Neuronal stem cell (in vitro differentiated cells): ENCODE data around the gene IFIT1B.
"Not testable (repeated sequence)": the region's sequence is repeated elsewhere in the genome, so short reads cannot be mapped to it uniquely, and the experiment has no call there.

Source experiments
- DNase-seq: peaks from one replicate; pipeline ENCODE4 v3.0.0-alpha.2; 2013; ENCODE audit warnings: low spot score
- H2AFZ ChIP-seq: one replicate; pipeline ENCODE4 v1.6.1; 2013; ENCODE audit warnings: mild to moderate bottlenecking, low read length, inconsistent platforms
- H2AK5ac ChIP-seq: 2 replicates; pipeline ENCODE4 v1.6.1; 2013; ENCODE audit warnings: low read depth, mild to moderate bottlenecking, inconsistent platforms, low read length, moderate library complexity, mixed read lengths
- H2BK120ac ChIP-seq: 2 replicates; pipeline ENCODE4 v1.6.1; 2013; ENCODE audit warnings: low read depth, mild to moderate bottlenecking, inconsistent platforms, low read length, moderate library complexity, mixed read lengths
- H2BK12ac ChIP-seq: one replicate; pipeline ENCODE4 v1.6.1; 2013; ENCODE audit warnings: low read length, inconsistent platforms
- H2BK15ac ChIP-seq: 2 replicates; pipeline ENCODE4 v1.6.1; 2013; ENCODE audit warnings: mild to moderate bottlenecking, low read length, inconsistent platforms, mixed read lengths
- H2BK5ac ChIP-seq: one replicate; pipeline ENCODE4 v1.6.1; 2013; ENCODE audit warnings: inconsistent platforms, mild to moderate bottlenecking, low read length, moderate library complexity
- H3K14ac ChIP-seq: one replicate; pipeline ENCODE4 v1.6.1; 2013; ENCODE audit warnings: low read length, inconsistent platforms
- H3K18ac ChIP-seq: 2 replicates; pipeline ENCODE4 v1.6.1; 2013; ENCODE audit warnings: low read length, inconsistent platforms
- H3K23ac ChIP-seq: 2 replicates; pipeline ENCODE4 v1.6.1; 2013; ENCODE audit warnings: low read depth, mild to moderate bottlenecking, mixed read lengths, low read length, inconsistent platforms; ENCODE audit not compliant: poor library complexity
- H3K27ac ChIP-seq: replicated peaks from 3 replicates; pipeline ENCODE4 v1.5.1; 2013; ENCODE audit warnings: low read length, inconsistent platforms
- H3K27me3 ChIP-seq, 3 experiments: 2 replicates each; pipeline ENCODE4 v1.6.1; 2013; ENCODE audit warnings: low read length in 3 of 3, mild to moderate bottlenecking in 2 of 3, inconsistent platforms in 1 of 3, low read depth in 1 of 3, mixed read lengths in 1 of 3, moderate library complexity in 1 of 3; ENCODE audit not compliant: control insufficient read depth in 3 of 3, insufficient read depth in 3 of 3
- H3K36me3 ChIP-seq, 2 donors: replicated peaks in 1 of 2; 2 replicates each; pipeline ENCODE4 v1.6.1; 2013; ENCODE audit warnings: low read length in 2 of 2; ENCODE audit not compliant: control insufficient read depth in 2 of 2, insufficient read depth in 2 of 2
- H3K4ac ChIP-seq: 2 replicates; pipeline ENCODE4 v1.6.1; 2013; ENCODE audit warnings: inconsistent platforms, mild to moderate bottlenecking, low read length, moderate library complexity
- H3K4me1 ChIP-seq, 2 donors: 1 replicate in 1 of 2; 2 replicates in 1 of 2; pipeline ENCODE4 v1.6.1; 2013; ENCODE audit warnings: low read length in 2 of 2, low read depth in 1 of 2; ENCODE audit not compliant: control insufficient read depth in 2 of 2, insufficient read depth in 1 of 2
- H3K4me2 ChIP-seq: one replicate; pipeline ENCODE4 v1.6.1; 2013; ENCODE audit warnings: mild to moderate bottlenecking, low read length, inconsistent platforms; ENCODE audit not compliant: insufficient read depth, poor library complexity, severe bottlenecking
- H3K4me3 ChIP-seq, 2 donors: 2 replicates each; pipeline ENCODE4 v1.5.1; 2013; ENCODE audit warnings: low read length in 2 of 2, mild to moderate bottlenecking in 2 of 2, inconsistent platforms in 1 of 2, moderate library complexity in 1 of 2
- H3K79me1 ChIP-seq: one replicate; pipeline ENCODE4 v1.6.1; 2013; ENCODE audit warnings: low read depth, mild to moderate bottlenecking, inconsistent platforms, low read length, moderate library complexity
- H3K9ac ChIP-seq: one replicate; pipeline ENCODE4 v1.6.1; 2013; ENCODE audit warnings: mild to moderate bottlenecking, low read depth, low read length, inconsistent platforms; ENCODE audit not compliant: poor library complexity
- H3K9me3 ChIP-seq, 2 donors: replicated peaks in 1 of 2; 2 replicates each; pipeline versions ENCODE3 to v1.6.1; 2013; ENCODE audit warnings: low read length in 2 of 2, mild to moderate bottlenecking in 2 of 2, inconsistent platforms in 1 of 2, low read depth in 1 of 2, mixed read lengths in 1 of 2, moderate library complexity in 1 of 2; ENCODE audit not compliant: control insufficient read depth in 2 of 2, insufficient read depth in 1 of 2
- H4K8ac ChIP-seq: one replicate; pipeline ENCODE4 v1.6.1; 2013; ENCODE audit warnings: low read depth, mild to moderate bottlenecking, inconsistent platforms, low read length, moderate library complexity
- H4K91ac ChIP-seq: one replicate; pipeline ENCODE4 v1.6.1; 2013; ENCODE audit warnings: low read length, low read depth, mild to moderate bottlenecking, inconsistent platforms; ENCODE audit not compliant: poor library complexity
- WGBS, 2 donors: extraction: QIAGEN DNeasy Blood & Tissue Kit; methylation state at CpG; one replicate each; pipeline ENCODE4 v1.1.7; 2013; ENCODE audit warnings: missing lambda C conversion rate in 2 of 2, mixed read lengths in 1 of 2; ENCODE audit not compliant: insufficient read length in 2 of 2, insufficient replicate concordance in 1 of 2; ENCODE audit errors: extremely low coverage in 2 of 2; 5-methylcytosine and 5-hydroxymethylcytosine counted together

The IFIT1B gene

DNA sequence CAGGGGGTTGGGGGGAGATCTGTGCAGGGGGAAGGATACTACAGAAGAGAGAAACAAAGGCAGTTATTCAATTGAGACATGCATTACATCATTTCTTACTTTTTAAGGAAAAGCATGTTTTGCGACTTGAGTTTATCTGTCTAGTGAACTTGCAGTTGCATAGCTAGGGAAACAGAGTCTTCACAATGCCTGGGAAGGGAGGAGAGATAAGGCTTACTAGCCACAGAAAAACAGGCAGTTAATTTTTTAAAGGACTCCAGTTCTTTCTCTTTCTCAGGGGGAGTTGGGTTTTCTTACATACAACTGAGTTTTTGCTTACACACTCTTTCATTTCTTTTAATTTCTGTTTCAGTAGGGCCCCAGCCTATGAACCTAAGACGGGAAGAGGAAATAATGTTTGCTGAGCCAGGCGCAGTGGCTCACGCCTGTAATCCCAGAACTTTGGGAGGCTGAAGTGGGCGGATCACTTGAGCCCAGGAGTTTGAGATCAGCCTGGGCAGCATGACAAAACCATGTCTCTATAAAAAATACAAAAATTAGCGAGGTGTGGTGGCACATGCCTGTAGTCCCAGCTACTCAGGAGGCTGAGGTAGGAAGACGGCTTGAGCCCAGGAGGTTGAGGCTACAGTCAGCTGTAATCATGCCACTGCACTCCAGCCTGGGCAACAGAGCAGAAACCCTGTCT lies 27.1 kb upstream of the IFIT1B start:
- WGBS, 2 donors = no CpG with 5 or more reads among the region's 7 CpGs

GRCh38 chr10:89351412-89351779 lies 26.5 kb upstream of the IFIT1B start:
- peaks cover 0 to 3% of the 10 kb centered on the region in 2 donors for H3K9me3 ChIP-seq
- no peak overlapping the region for H3K23ac ChIP-seq
- H2BK5ac ChIP-seq = no peak overlapping the region
- no peak overlapping the region for H2BK120ac ChIP-seq
- H2AK5ac ChIP-seq = no peak overlapping the region
- no peak overlapping the region for H2BK12ac ChIP-seq
- no peak overlapping the region for H3K4me2 ChIP-seq
- no peak overlapping the region for H3K4ac ChIP-seq
- peak overlapping the region; percentile 65 for H2AFZ ChIP-seq
- no peak overlapping the region for H4K8ac ChIP-seq
- H4K91ac ChIP-seq = no peak overlapping the region
- H3K36me3 ChIP-seq = no peaks in the 10 kb centered on the region
- H3K27ac ChIP-seq = peak overlapping the region; percentile 20
- no peak for DNase-seq
- no peak overlapping the region for H3K18ac ChIP-seq
- no CpG with 5 or more reads among the region's 1 CpG for WGBS, 2 donors
- H3K79me1 ChIP-seq = no peaks in the 10 kb centered on the region
- H3K9ac ChIP-seq = no peak overlapping the region
- no peaks in the 10 kb centered on the region for H3K27me3 ChIP-seq
- H3K14ac ChIP-seq = no peak overlapping the region
- no peak overlapping the region for H3K4me3 ChIP-seq
- H2BK15ac ChIP-seq = no peak overlapping the region
- H3K4me1 ChIP-seq = peaks cover 24 to 52% of the 10 kb centered on the region in 2 donors

More for the DNA sequence above, 27.1 kb upstream of the IFIT1B start:
- not testable (repeated sequence) for H3K4me3 ChIP-seq, H2BK12ac ChIP-seq, H3K4ac ChIP-seq, DNase-seq, H3K4me2 ChIP-seq, H3K23ac ChIP-seq, H2BK5ac ChIP-seq, H3K27me3 ChIP-seq, H3K36me3 ChIP-seq, H2BK15ac ChIP-seq, H3K14ac ChIP-seq, H4K8ac ChIP-seq, H4K91ac ChIP-seq, H3K18ac ChIP-seq, H3K9me3 ChIP-seq, H3K79me1 ChIP-seq, H2AK5ac ChIP-seq, H2BK120ac ChIP-seq, H3K9ac ChIP-seq
- Histone ChIP-seq H3K27ac (peak overlapping the region; percentile 21), H3K4me1 (peaks cover 24 to 54% of the 10 kb centered on the region in 2 donors), H2AFZ (peak overlapping the region; percentile 65)

GRCh38 chr10:89351780-89352597 lies 25.9 kb upstream of the IFIT1B start:
- no peaks in the 10 kb centered on the region for H3K79me1 ChIP-seq
- peaks cover 0 to 3% of the 10 kb centered on the region in 2 donors for H3K9me3 ChIP-seq
- no peak for DNase-seq
- H3K4me2 ChIP-seq = no peak overlapping the region
- no peak overlapping the region for H4K91ac ChIP-seq
- no peak overlapping the region for H2BK12ac ChIP-seq
- no peak overlapping the region for H3K14ac ChIP-seq
- no peak overlapping the region for H3K23ac ChIP-seq
- no peak overlapping the region for H2BK5ac ChIP-seq
- WGBS, 2 donors = no CpG with 5 or more reads among the region's 12 CpGs
- H4K8ac ChIP-seq = no peak overlapping the region
- H3K27ac ChIP-seq = peak overlapping the region; percentile 20
- peaks cover 19 to 49% of the 10 kb centered on the region in 2 donors for H3K4me1 ChIP-seq
- no peaks in the 10 kb centered on the region for H3K27me3 ChIP-seq
- H3K36me3 ChIP-seq = no peaks in the 10 kb centered on the region
- H3K9ac ChIP-seq = no peak overlapping the region
- H2BK15ac ChIP-seq = no peak overlapping the region
- H2AK5ac ChIP-seq = no peak overlapping the region
- no peak overlapping the region for H3K18ac ChIP-seq
- peak overlapping the region; percentile 65 for H2AFZ ChIP-seq
- no peak overlapping the region for H3K4me3 ChIP-seq
- H3K4ac ChIP-seq = no peak overlapping the region
- H2BK120ac ChIP-seq = no peak overlapping the region

GRCh38 chr10:89352802-89353201 lies 25.1 kb upstream of the IFIT1B start:
- H3K27me3 ChIP-seq = no peaks in the 10 kb centered on the region
- peaks cover 0 to 3% of the 10 kb centered on the region in 2 donors for H3K9me3 ChIP-seq
- no peak overlapping the region for H3K23ac ChIP-seq
- H2AK5ac ChIP-seq = no peak overlapping the region
- H2AFZ ChIP-seq = no peak overlapping the region
- no peak overlapping the region for H3K4me3 ChIP-seq
- no peak overlapping the region for H3K18ac ChIP-seq
- H2BK120ac ChIP-seq = no peak overlapping the region
- no peak overlapping the region for H3K27ac ChIP-seq
- H3K79me1 ChIP-seq = no peaks in the 10 kb centered on the region
- H2BK15ac ChIP-seq = no peak overlapping the region
- peaks cover 15 to 45% of the 10 kb centered on the region in 2 donors for H3K4me1 ChIP-seq
- H3K14ac ChIP-seq = no peak overlapping the region
- H3K4me2 ChIP-seq = no peak overlapping the region
- DNase-seq = no peak
- no peak overlapping the region for H4K91ac ChIP-seq
- H3K36me3 ChIP-seq = no peaks in the 10 kb centered on the region
- no peak overlapping the region for H3K9ac ChIP-seq
- WGBS, 2 donors = no CpG with 5 or more reads among the region's 4 CpGs
- H2BK12ac ChIP-seq = no peak overlapping the region
- no peak overlapping the region for H4K8ac ChIP-seq
- H2BK5ac ChIP-seq = no peak overlapping the region
- no peak overlapping the region for H3K4ac ChIP-seq
